GM21367 (cell line): ENCODE results near the gene GRID1.

ENCODE experiments used
- ATAC-seq: cut with Tn5 transposase; IDR thresholded peaks from one replicate; pipeline ENCODE4 v1.9.1; 2021; ENCODE audit not compliant: unreplicated experiment

The GRID1 gene

GRCh38 chr10:86295351-86295750, 71.2 kb downstream of the GRID1 start:
- no peak for ATAC-seq

DNA sequence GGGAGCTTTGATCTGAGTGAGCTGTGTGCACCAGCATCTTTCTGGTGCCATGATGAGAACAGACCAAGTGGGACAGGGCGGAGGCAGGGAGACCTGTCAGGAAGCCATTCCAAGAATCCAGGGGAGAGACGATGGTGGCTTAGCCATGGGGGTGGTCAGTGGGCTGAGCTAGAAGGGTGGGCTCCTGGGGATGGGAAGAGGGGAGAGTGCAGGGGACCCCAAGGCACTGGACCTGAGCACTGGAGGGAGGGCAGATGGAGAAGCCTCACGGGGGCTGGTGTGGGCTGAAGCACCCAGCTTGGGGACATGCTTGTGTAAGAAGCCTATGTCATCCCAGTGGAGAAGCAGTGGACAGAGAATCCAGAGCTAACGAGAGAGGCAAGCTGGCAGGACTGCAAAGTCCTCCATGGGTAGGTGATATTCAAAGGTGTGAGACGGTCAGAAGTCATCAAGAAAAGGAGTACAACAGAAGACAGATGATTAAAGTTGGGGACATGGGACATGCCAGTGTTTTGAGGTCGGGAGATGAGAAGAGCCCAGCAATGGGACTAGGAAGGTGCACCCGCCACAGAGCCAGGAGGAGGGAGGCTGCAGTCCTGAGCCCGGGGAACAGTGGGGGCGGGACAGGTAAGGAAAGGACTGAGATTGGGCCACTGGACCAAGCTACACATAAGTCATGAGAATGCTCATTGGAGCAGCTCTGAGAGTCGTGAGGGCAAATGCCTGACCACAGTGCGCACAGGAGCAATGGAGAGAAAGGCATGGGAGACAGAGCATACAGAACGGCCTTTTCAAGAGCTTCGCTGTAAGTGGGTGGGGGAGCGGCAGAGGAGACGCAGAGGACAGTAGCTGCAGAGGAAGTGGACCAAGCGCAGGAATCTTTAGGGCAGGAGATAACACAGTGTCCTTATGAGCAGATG, 72.0 kb downstream of the GRID1 start:
- ATAC-seq = no peak

- no peak for ATAC-seq
These were observed 73.2 kb downstream of the GRID1 start for GRCh38 chr10:86293396-86293791.

DNA sequence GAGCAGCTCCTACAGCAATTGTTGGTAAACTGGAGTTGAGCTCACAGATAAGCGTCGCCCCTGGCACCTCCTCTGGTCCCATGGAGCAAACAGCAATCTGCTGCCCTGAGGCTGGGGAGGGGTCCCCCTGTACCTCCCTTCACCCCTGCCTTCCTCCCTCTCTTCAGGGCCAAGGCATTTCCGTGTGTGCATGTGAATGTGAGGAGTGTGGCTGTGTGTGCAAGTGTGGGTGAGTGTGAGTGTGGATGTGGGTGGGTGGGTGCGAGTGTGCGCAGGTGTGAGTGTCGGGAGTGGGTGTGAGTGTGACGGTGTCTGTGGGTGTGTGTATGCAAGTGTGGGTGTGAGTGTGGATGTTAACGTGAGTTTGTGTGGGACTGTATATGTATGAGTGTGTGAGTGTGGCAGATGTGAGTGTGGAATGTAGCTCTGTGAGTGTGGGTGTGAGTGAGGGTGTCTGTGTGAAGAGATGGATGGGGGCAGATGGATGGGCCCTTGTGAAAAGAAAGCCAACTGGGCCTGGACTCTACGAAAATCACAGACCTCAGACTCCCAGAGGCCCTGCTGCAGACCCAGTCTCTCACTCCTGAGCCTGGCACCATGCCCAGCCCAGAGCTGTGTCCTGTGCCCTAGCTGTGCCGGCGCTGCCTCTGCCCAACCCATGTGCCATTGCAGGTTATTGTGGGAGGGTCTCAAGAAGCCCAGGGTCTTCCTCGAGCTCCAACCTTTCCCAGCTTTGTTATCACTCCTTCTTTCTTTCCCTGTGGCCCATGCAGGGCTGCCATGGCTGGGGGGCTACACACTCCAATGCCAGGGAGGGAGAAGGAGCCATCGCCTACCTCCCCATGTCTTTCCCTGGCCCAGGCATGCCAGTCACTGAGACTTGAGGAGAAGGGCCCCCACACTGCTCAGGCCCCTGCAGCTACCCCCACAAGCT, 73.9 kb downstream of the GRID1 start:
- no peak for ATAC-seq

DNA sequence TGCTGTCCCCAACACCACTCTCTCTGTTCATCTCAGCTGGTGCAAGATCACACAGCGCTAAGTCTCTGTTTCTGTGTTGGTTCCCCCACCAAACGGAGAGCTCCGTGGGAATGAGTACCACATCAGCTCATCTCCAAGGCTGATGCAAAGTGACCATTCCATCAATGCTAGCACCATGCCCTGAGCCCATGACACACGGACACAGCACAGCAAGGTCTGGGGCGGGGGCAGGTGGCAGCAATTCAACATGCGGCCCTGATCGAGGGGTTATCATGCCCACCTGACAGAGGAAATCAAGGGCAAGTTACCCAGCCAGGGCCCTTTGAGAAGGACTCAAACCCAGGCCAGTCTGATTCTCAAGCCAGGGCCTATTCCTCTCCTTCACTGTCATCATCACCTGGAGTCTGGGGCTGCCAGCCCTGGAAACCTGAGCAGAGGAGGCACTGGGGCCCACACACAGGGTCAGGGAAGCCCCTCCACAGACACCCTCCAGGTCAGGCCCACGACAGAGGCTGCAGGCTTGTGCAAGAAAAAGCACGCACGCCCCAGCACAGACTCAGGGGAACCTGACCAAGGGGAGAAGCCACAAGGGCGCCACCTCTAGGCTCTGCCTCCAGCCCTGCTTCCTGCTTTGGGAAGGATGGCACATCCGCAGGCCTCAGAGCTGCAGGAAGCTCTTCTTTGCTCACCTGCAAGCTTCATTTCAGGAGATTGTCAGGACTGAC, 74.8 kb downstream of the GRID1 start:
- ATAC-seq = no peak

- no peak for ATAC-seq
These were observed 75.5 kb downstream of the GRID1 start for GRCh38 chr10:86290933-86291615.

GRCh38 chr10:86289577-86289868, 77.1 kb downstream of the GRID1 start:
- no peak for ATAC-seq

DNA sequence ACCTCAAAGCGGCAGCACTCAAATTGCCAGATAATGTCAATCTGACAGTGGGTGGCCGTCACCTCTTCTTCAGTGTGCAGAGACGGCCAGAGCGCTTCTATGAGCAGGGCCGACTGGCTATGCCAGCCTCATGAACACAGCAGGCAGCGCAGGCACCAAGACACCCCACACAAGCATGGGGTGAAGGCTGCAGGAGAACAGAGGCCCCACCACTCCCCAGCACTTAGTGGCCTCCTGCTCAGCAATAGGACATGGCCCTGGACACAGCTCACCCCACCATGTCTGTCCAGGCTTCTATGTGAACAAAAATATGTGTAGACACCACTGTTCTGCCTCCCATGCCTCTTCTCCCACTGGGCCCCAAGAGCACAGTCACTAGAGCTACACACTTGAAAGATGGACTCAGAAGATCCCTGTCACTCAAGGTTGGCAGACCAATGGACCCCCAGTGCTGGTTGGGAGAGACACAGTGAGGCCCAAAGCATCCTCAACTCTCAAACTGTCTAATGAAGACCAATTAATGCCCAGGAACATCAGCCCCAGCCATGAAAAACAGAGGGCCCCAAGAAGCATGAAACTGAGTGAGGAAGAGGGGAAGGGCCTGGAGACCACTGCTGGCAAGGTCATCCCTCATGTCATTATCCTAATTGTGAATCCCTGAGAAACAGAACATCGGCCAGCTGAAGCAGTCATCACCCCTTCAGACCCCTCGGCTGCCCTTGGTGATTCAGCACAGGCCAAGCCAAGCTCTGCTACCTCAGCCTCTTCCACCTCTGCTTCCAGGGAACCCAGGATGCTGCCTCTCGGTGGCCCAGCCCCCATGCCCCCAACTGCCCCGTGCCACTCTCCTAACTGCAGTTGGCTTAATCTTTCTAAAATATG, 77.7 kb downstream of the GRID1 start:
- ATAC-seq = no peak

DNA sequence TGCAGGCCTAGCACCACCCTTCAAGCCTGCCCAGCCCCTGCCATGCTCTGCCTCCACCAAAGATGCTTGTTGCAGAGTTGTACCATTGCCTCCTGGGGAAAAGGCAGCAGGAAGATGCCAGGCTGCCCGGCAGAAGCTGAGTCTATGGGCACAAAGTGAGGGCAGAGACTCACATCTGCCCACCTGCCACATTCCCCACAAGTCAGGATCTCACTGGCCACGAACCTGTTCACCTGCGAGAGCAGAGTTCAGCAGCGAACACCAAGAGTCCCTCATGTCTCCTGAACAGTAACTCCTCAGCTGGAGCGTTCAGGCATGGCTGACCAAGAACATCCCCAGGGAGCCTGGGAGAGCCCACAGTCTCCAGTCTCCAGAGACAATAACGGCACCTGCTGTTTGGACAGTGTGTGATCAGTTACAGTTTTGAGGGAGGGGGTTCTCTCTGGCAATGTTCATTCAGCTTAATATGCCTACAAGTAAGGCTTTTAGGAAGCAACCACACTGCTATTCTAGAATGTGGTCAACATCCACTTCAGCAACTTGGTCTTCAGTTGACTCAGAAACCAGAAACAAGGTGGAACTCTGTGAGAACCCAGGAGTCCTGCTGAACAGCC, 78.5 kb downstream of the GRID1 start:
- ATAC-seq = no peak

- no peak for ATAC-seq
These were observed 79.3 kb downstream of the GRID1 start for GRCh38 chr10:86287110-86287793.

DNA sequence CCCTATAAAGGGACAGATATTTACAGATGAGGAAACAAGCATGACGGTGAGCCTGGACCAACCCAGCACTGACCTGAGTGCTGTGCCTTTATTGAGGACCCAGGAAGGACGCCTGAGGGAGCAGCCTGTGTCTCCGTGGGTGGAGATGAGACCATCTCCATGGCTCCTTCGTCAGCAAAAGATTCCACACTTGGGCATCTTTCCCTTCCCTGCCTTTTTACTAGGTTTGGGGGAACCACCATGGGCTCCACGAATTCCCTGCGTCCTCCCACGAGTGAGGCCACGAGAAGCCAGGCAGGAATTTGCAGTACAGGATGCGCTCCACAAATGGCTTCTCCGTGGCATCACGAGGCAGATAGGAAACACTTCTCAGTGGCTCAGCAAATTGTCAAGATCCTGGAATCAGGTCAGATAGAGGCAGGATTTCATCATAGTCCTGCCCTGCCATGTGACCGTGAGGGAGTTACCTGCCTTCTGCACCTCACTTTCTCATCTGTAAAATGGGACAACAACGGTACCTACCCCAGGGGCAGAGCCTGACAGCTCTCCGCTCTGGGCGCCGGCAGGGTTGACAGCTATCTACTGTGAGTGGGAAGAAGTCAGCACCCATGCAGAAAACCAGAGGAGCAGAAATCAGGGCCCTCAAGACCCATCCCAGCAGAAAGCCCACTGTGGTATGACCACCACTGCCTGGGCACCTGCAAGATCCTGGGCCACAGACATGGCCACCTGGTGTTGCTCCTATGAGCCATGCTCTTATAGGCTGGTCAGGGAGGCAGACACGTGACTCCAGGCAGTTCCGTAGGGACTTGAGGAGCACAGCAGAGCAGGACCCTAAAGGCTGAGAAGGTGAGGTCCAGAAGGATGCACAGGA, 80.1 kb downstream of the GRID1 start:
- no peak for ATAC-seq

DNA sequence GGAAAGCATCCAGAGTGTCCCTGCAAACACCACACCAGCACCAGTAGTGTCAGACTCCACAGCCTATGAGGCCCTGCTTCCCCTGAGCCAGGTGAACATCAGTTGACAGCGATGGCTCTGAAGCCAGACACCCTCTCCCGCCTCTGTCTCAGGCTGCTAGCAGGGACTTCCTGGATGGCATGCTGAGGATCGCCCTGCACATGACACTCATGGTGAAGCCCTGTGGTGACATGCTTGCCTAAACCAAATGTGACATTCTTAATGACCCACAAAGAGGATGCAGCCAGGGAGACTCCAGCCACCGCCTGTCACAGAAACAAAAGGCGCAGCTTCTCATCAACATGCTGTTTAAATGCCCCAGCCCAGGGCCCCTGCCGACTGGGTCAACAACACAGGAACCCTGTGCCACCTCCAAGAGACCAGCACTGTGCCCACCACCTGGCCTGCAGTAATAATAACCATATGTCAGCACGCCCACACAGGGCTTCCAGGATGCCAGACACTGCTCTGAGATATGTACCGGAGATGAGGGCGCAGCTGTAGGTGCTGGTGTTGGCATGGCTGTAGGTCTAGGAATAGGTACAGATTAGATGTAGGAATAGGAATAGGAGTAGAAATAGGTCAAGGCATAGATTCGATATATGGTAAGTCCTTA, 81.3 kb downstream of the GRID1 start:
- no peak for ATAC-seq

DNA sequence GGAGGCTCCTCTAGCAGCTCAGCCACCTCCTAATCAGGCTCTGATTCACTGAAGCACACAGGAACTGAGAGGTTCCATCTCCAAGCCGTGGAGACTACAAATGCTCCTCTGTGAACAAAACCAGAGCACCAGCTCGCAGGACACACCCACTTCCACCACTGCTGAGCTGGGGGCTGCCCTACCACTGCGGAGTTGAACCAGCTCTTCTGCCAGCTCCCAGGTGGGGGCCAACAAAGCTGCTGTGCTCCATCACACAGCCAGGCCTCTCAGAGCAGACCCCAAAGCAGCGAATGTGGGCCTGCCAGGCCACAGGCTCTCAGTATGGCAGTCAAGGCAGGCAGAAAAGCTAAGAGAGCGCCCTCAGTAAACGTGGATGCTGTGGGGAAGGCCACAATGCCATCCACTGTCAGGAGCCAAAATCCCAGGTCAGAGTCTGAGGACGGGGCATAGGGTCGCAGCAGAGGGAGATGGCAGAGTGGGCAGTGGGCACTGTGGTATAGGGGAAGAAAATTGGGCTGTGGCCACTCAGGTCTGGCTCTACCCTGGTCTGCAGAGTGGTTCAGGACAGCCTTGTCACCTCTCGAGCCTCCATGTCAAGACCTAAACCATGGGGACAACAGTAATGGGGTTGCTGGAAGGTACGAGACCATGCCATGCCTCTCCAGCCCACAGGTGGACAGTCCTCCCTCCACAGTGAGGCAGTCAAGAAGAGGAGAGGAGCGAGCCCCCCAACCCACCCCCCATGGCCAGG, 82.1 kb downstream of the GRID1 start:
- no peak for ATAC-seq

- no peak for ATAC-seq
These were observed 82.9 kb downstream of the GRID1 start for GRCh38 chr10:86283466-86284287.

DNA sequence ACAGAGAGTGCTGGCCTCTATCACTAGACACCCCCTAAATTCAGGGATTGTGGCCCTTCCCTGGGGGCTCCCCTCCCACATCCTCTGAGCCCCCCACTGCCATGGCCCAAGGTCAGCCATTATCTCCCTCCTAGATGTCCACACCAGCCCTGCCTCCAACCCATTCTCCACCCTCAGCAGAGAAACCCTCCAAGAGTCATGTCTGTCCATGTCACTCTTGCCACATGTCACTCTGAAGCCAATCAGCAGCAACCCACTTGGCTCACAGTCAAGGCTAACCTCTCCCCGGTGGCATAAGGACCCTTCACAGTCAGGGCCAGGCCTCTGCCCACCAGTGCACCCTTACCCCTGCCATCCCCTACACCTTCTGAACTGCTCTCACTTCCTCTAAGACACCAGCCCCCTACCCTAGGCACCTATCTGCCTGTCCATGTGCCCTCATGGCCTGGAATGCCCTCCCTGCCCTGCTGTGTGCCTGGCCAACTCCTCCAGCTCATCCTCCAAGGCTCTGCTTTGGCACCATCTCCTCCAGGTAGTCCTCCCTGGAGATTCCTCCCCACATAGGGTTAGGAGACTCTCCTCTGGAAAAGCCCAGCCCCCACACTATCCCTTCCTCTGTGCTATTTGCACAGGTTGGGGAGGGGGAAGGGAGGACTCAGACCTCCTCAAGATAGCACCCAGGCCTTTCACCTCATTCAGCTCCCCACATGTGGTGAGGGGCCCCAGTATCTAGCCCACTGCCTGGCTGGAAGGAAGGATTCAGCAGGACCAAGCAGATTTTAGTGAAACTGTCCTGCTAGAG, 83.7 kb downstream of the GRID1 start:
- no peak for ATAC-seq
